ELF-1 (cell line): ENCODE data around the gene POLR2J.
"Not testable (repeated sequence)": the region's sequence is repeated elsewhere in the genome, so short reads cannot be mapped to it uniquely, and the experiment has no call there.

Experiments
- DNase-seq: peaks from one replicate; pipeline ENCODE4 v3.0.0-alpha.2; 2016; ENCODE audit warnings: low read depth, low spot score

Gene POLR2J

DNA sequence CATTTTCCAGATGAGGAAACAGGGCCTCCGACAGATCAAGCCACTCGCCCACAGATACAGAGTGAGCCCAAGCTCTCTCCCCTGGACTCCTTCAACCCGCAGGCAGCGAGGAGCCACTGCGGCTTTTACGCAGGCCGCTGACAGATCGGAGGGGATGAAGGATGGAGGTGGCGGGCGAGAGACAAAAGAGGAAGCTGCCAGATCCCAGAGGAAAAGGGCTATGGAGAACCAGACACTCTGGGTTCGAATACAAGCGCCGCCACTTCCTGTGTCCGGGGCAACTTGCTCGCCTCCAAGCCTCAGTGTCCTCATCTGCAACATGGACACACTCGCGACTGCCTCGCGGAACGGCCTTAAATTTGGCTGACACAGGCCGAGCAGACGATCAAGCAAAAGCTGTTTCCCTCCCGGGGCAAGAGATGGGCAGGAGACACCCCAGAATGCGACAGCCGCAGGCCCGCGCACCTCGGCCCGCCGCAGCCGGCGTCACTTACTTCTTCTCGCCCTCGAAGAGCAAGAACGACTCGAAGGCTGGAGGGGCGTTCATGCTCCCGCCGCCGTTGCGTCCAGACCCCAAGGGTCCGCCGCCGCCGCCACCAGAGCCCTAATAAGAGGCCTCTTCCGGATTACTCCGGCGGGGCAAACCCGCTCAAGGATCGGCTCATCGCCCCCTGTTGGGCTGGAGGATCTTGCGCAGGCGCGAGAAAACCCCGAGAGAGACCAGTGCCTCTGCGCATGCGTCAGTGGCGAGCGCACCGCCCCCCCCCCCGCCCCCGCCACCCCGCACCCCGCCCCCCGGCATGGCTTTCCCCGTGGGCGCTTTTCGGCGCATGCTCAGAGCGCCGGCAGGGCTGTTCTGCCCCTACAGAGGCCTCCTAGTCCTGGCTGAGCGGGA, at the start of gene POLR2J:
POLR2J (minus strand) TSS at position 609 of the 895 bp plus-strand sequence; CDS start at position 547, 62 bp downstream.
- peak; percentile 75 for DNase-seq

DNA sequence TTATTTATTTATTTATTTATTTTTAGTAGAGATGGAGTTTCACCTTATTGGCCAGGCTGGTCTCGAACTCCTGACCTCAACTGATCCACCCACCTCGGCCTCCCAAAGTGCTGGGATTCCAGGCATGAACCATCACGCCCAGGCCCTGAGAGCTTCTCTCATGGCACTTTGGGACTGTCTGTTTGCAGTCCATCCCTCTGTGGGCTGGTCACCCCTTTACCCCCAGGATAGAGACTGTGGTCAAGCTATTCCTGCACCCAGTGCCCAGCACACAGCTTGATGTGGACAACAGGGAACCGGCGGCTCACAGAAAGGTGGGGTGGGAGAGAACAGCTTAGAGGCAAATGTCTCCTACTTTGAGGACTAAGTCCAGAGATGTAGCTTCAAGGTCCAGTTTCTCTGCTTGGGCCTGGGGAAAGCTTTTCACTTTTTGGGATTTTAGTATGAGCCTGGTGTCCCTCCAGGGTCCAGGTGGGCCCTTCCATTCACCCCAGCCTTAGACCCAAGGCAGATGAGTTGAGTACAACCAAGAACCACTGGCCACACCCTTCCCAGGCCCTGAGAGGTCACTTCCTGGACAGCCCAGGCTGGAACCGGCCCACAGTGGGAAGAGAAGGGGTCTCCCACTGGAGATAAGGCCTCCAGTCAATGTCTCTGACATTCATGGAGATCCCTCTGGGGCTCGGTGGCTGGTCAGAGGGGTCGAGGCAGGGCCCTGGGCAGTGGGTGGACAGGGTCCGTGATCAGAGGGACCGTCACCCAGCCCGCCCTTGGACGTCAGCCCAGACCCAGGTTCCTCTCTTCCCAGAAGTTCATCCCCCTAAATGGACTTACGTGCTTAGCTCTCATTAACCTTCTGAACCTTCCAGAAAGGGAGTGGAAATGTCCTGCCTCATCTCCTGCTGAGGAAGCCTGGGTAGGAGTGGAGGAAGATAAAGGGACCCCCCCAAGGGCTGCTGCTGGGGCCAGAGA, 49.4 kb upstream of the POLR2J start:
- not testable (repeated sequence) for DNase-seq

DNA sequence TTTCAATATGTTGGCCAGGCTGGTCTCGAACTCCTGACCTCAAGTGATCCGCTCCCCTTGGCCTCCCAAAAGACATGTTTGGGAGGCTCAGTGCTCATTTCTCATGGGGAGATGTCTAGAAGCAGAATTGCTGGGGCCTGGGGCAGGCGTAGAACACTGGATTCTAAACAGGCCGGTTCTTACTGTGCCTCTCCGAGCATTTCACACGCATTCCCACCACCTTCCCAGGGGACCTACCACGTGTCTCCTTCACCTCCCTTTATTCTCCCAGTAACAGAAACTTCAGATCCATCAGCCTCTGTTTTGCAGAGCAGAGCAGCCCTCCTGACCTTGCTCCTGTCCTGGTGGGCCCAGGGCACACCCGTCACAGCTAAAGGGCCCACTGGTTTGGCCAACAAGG, 48.5 kb upstream of the POLR2J start:
- not testable (repeated sequence) for DNase-seq

DNA sequence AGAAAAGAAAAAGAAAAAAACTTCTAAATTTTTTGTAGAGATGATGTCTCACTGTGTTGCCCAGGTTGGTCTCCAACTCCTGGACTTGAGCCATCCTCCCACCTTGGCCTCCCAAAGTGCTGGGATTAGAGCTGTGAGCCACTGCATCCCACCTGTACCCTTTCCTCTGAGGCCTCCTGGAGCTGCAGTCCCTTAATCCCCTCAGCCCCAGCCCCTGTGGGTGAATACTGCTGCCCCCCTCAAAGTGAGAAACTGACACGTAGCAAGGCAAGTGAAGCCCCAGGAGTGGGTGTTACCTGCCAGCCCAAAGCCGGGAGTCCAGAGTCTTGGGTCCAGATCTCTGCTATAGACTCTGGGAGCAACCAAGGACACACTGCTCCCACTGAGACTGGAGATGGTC, 46.1 kb upstream of the POLR2J start:
- not testable (repeated sequence) for DNase-seq

DNA sequence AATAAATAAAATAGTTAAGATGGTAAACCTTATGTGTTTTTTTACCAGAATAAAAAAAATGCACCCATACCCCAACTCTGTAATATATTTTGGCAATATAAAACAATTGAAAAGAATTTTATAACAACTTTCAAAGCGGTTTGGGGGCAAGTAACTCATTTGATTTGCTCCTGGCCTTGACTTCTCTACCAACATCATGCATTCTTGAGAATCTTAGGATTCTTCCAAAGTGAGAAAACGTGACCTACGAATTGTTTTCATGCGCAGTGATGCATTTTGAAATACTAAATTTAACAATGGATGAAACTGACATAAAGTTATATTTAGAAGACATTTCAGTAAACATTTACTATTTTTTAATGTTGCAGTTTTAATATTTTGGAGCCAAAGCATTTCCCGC, 42.1 kb upstream of the POLR2J start:
- DNase-seq = not testable (repeated sequence)

DNA sequence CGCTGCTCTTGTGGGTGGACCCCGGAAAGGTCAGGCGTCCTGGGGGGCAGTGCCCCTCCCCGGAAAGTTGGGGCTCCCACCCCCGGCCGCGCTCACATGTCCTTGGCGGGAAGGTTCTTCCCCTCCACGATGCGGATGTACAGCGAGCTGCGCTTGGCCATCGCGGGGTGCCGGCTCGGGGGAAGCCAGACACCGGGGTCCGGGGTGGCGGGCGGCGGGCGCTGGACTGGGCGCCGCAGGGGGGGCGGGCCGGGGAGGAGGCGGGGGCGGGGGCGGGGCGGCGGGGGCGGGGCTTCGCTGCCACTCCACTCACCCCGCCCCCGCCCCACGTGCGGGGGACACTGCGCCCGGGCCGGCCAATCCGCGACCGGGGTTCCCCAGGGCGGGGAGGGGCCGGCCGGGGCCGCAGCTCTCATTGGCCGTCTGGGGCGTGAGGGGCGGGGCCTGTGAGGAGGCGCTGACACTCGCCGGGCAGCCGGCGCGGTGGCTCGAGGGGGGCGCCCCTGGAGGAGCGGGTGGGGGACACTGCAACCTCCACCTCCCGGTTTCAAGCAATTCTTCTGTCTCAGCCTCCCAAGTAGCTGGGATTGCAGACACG, 38.9 kb upstream of the POLR2J start, which contains the start of gene RASA4B:
RASA4B (minus strand) TSS at position 228 of the 598 bp plus-strand sequence; CDS start at position 161, 67 bp downstream.
- DNase-seq = not testable (repeated sequence)

DNA sequence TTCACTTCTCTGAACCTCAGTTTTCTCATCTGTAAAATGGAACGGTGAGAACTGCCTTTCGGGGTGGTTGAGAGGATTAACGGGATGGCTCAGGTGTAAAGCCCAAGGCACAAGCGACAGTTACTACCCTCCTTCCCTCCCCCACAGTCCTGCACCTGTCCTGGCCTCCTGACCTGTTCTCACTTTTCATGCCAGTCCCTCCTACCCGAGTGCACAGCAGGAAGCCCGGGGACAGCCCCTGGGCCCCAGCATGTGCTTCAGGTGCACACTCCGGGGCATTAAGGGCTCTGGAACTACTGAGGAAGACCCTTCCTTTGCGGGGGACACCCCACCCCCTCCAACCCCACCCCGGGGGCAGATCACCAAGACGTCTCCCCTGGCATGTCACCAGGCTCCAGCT, 38.2 kb upstream of the POLR2J start:
- DNase-seq = not testable (repeated sequence)

DNA sequence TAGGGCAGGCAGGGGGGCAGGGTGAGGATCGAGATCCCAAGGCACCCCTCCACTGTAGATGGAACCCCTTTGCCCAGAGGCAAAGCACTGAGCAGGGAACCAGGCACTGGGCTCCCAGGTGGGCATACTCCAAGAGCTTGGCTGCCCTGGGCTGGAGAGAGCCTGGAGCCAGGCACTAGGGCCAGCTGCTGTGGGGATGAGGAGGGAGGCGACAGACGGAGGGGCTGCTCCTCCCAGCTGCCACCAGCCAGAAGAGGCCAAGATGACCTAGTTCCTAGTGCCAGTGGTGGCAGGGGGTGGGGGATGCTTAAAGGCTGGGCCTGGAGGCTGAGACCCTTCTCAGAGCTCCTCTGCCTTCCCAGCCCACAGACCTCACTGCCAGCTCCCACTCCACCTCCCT, 37.2 kb upstream of the POLR2J start:
- DNase-seq = not testable (repeated sequence)

DNA sequence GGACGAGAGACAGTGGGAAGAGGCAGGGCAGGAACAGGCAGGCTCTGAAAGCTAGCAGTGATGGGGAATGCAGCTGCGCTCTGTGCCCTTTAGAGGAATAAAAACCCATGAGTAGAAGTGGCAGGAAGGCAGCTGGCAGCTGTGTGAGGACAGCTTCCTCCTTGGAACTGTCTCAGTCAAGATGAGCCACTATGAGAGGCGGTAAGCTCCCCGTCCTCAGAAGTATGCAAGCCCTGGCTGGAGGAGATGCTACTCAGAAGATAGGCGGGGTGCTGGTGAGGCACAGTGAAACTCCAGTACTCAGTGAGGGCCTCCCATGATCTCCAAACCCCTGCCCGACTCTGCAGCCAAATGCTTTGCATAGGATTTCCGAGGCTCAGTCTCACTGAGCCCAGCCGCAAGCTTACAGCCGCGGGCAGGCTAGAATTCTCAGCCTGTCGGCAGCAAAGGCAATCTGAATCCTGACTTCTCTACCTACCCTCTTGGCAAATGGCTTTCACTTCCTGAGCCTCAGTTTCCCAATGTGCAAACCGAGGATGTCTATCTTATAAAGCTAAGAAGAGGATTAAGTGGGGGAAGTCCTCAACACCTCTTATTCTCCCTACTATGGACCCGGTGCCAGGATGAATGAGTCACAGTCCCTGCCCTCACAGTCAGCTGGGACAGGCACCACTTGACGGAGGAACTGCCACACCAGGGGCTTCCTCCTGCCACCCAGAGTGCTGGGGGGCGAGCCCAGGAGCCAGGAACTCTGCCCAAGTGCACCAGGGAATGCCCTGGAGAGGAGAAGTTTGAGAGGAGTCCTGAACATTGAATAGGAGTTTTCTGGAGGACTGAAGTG, 36.4 kb upstream of the POLR2J start:
- DNase-seq = not testable (repeated sequence)

DNA sequence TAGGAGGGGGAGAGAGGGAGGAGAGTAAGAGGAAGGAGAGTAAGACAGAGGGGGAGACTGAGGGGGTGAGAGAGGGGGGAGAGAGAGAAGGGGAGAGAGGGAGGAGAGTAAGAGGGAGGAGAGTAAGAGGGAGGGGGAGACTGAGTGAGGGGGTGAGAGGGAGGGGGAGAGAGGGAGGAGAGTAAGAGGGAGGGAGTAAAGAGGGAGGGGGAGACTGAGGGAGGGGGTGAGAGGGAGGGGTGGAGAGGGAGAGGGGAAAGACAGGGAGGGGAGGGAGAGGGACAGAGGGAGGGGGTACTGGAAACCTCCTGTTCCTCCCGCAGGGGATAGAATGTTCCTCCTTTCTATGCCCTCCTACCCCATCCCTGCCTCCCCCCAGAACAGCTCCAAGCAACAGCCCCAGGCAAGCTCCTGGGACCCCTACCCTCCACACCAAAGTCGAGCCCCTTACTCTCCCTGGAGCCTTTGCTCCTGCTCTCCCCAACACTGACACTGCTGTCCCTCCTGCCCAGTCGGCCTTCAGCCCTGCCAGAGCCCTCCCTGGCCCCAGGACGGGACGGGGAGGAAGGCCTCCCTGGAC, 34.0 kb upstream of the POLR2J start:
- not testable (repeated sequence) for DNase-seq

DNA sequence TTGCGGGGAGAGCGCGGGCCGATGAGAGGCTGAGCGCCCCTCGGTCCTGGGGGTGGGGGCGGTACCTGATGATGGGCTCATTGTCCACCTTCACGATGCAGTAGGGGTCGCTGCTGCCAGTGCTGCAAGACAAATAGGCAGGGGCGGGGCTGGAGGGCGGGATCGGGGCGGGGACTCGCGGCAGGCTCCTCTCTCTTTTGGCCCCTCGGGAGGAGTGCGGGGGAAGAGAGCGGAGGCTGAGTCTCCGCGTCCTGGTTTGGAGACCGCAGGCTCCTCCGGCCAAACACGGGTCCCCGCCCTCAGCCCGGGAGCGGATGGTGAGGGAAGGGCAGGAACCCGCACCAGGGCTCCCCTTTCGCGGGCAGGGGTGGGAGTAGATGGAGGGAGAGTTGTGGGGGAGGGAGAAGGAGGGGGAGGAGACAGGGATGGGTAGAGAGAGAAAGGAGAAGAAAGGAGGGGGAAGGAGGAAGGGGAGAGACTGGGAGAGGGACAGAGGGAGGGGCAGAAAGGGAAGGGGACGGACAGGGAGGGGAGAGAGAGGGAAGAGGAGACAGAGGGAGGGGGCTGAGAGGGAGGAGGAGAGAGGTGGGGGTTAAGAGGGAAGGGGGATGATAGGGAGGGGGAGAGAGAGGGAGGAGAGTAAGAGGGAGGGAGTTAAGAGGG, 33.3 kb upstream of the POLR2J start:
- not testable (repeated sequence) for DNase-seq

DNA sequence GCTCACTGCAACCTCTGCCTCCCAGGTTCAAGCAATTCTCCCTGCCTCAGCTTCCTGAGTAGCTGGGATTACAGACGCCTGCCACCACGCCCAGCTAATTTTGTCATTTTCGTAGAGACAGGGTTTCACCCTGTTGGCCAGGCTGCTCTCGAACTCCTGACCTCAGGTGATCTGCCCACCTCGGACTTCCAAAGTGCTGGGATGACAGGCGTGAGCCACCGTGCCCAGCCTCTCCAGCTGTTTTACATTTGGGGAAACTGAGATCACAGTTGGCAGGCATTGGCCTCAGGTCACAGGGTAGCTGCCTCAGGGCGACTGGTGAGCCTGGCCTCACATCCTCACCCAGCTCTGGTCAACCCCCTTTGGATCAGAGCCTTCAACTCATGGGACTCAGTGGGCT, 31.9 kb upstream of the POLR2J start:
- not testable (repeated sequence) for DNase-seq

DNA sequence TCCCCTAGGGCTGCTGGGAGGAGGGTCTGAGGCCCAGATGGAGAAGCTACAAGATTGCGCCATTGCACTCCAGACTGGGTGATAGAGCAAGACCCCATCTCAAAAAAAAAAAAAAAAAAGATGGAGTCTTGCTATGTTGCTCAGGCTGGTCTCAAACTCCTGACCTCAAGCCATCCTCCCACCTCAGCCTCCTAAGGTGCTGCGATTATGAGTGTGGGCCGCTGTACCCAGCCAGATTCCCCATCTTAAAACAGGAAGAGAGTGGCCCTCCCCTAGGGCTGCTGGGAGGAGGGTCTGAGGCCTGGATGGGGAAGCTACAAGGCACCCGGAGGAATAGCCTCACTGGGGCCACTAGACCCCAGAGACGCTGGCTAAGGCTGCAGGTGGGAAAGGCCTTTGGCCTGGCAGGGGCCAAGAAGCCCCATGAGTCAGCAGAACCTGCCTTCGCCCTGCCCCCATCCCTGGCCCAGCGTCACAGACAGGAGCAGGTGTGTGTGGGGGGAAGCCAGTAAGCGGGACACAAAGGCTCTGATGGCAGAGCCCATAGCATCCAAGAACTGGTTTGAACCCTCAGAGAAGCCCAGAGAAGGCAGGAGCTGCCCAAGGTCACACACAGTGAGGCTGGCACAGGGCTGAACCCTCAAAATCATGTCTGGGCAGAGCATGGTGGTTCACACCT, 28.8 kb upstream of the POLR2J start:
- DNase-seq = not testable (repeated sequence)

DNA sequence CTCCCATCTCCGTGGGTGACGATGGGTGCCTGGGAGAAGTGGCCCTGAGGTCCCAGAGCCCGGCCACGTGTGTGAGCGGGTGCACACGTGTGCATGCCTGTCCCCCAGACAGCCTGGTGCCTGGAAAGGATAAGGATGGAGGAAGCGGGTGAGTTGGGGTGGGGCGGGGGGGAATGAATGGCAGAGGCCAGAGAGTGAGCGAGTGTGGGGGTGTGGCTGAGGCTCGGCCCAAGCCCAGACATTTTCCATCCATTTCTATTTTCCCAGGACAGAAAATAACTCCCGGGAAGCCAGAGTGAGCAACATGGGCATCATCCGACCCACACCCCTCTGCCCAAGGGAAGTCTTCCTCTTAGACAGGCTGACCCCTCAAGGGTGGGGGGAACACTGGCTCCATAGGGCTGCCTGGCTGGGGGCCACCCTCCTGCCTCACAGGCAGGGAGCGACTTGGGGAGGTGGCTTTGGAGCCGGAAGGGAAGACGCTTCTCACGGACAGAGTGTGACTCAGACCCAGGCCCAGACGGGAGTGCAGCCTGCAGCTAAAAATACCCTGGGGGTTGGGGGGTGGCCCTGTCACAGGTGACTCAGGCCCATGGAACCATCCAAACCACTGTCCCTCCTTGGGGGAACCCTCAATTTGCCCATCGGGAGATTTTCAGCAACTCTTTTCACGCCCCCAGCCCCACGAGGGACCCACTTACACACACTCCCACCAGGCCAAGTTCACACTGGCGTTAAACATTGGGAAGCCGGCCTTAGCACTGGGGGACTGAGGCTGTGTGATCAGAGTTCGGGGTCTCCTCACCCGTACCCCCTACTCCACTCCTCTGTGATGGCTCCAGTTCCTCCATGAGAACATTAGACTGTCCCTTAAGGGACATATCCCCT, 26.8 kb upstream of the POLR2J start:
- not testable (repeated sequence) for DNase-seq

DNA sequence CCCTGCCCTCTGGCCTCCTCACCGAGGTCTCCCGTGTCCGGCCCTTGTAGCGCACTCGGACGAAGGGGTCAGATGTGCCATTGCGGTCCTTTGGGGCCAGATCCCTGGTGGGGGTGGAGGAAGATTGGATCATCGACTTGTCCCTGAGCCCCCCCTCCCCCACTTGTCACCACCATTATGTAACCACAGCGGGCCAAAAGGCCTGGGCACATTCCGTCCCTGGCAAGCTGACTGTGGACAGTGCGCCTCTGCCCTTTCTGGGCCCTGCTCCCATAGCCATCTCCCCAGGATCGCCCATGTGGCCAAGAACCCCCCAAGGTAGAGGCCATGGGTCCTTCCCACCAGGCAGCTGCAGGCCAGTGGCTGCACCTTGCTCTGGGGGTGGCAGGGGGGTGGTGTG, 24.4 kb upstream of the POLR2J start:
- not testable (repeated sequence) for DNase-seq

DNA sequence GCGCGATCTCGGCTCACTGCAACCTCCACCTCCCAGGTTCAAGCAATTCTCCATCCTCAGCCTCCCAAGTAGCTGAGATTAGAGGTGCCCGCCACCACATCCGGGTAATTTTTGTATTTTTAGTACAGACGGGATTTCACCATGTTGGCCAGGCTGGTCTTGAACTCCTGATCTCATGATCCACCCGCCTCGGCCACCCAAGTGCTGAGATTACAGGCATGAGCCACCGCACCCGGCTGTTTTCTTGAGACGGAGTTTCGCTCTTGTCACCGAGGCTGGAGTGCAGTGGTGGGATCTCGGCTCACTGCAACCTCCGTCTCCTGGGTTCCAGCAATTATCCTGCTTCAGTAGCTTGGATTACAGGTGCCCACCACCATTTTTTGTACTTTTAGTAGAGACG, 19.6 kb upstream of the POLR2J start:
- DNase-seq = not testable (repeated sequence)

DNA sequence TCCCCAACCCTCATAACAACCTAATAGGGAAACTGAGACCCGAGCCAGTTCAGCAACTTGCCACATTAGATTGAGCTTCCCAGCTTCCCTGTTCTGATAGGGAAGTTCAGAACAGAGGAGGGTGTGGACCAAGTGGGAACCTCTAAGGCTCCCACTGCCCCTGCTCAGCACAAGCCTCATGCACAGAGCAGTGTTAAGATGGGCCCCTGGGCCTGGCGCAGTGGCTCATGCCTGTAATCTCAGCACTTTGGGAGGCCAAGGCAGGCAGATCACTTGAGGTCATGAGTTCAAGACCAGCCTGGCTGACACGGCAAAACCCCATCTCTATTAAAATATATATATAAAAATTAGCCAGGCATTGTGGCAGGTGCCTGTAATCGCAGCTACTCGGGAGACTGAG, 18.6 kb upstream of the POLR2J start:
- DNase-seq = not testable (repeated sequence)

DNA sequence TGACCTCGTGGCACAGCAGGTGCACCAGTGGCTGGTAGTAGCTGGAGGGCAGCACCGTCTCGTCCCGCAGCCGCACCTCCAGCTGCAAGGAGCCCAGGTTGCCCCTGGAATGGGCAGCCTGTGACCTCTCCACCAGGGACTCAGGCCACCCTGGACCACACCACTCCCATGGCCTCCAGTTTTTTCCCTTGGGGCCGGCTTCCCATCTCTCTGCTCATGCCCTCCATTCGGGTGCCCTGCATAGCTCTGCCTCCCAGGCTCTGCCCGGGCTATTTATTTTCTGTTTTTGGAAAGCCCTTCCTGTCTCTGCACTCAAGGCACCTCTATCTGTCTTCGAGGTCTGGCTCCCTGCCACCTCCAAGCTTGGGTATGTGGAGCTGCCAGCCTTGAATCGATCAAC, 18.1 kb upstream of the POLR2J start:
- not testable (repeated sequence) for DNase-seq
